IPS DF 6.9 (cell line): ENCODE results near the gene SERTM2.

Experiments used
- DNase-seq: peaks from one replicate; pipeline ENCODE4 v3.0.0-alpha.2; 2013; ENCODE audit warnings: low read depth, low spot score
- H3K27ac ChIP-seq: one replicate; pipeline ENCODE4 v1.5.1; 2013; ENCODE audit warnings: low read length, control low read depth
- H3K27me3 ChIP-seq: 2 replicates; pipeline ENCODE4 v1.6.1; 2013; ENCODE audit warnings: mild to moderate bottlenecking, low read length; ENCODE audit not compliant: control insufficient read depth, insufficient read depth
- H3K36me3 ChIP-seq: 2 replicates; pipeline ENCODE4 v1.6.1; 2013; ENCODE audit warnings: low read length; ENCODE audit not compliant: control insufficient read depth, insufficient read depth
- H3K4me1 ChIP-seq: 2 replicates; pipeline ENCODE4 v1.6.1; 2013; ENCODE audit warnings: low read length; ENCODE audit not compliant: control insufficient read depth, insufficient read depth
- H3K4me3 ChIP-seq: 2 replicates; pipeline ENCODE4 v1.5.1; 2013; ENCODE audit warnings: mild to moderate bottlenecking, low read length
- H3K9me3 ChIP-seq: 2 replicates; pipeline ENCODE4 v1.6.1; 2013; ENCODE audit warnings: low read length, inconsistent platforms; ENCODE audit not compliant: control insufficient read depth, insufficient read depth
- WGBS: extraction: QIAGEN DNeasy Blood & Tissue Kit; methylation state at CpG from one replicate; pipeline ENCODE4 v1.1.7; 2013; ENCODE audit warnings: mixed read lengths, missing lambda C conversion rate; ENCODE audit not compliant: insufficient read length, insufficient coverage; 5-methylcytosine and 5-hydroxymethylcytosine counted together

The SERTM2 gene

GRCh38 chrX:111511477-111511876 is at the start of gene SERTM2:
Gene SERTM2 (plus strand): TSS chrX:111511645. CDS start chrX:111518858, 7,213 bp downstream.
- H3K36me3 ChIP-seq, result no peaks in the 10 kb centered on the region
- no peak within 1 kb of the TSS for H3K27ac ChIP-seq
- H3K4me1 ChIP-seq, result no peaks in the 10 kb centered on the region
- no peaks in the 10 kb centered on the region for H3K9me3 ChIP-seq
- H3K27me3 ChIP-seq, result no peaks in the 10 kb centered on the region
- WGBS, result no CpG with 5 or more reads among the region's 3 CpGs
- no peak within 1 kb of the TSS for H3K4me3 ChIP-seq
- no peak for DNase-seq

GRCh38 chrX:111465669-111466068 is 45.8 kb upstream of the SERTM2 start:
- Histone ChIP-seq H3K27me3 (no peaks in the 10 kb centered on the region), H3K4me3 (no peak overlapping the region)
- no CpG with 5 or more reads among the region's 1 CpG for WGBS

GRCh38 chrX:111467896-111468295 is 43.5 kb upstream of the SERTM2 start:
- no peaks in the 10 kb centered on the region for H3K36me3 ChIP-seq
- H3K9me3 ChIP-seq, result no peaks in the 10 kb centered on the region
- no CpG with 5 or more reads among the region's 1 CpG for WGBS
- no peaks in the 10 kb centered on the region; the same call in 1 of the 2 replicates for H3K4me1 ChIP-seq
- H3K4me3 ChIP-seq, result no peak overlapping the region
- no peak overlapping the region for H3K27ac ChIP-seq
- H3K27me3 ChIP-seq, result no peaks in the 10 kb centered on the region
- DNase-seq, result no peak

More at GRCh38 chrX:111465669-111466068, 45.8 kb upstream of the SERTM2 start:
- Histone ChIP-seq H3K36me3 (no peaks in the 10 kb centered on the region), H3K27ac (no peak overlapping the region), H3K4me1 (no peaks in the 10 kb centered on the region; the same call in 1 of the 2 replicates), H3K9me3 (no peaks in the 10 kb centered on the region)
- DNase-seq, result no peak

GRCh38 chrX:111470681-111471403 is 40.6 kb upstream of the SERTM2 start:
- H3K27ac ChIP-seq, result no peak overlapping the region
- no peaks in the 10 kb centered on the region for H3K9me3 ChIP-seq
- DNase-seq, result no peak
- no peaks in the 10 kb centered on the region for H3K4me1 ChIP-seq
- WGBS, result no CpG with 5 or more reads among the region's 2 CpGs
- no peaks in the 10 kb centered on the region for H3K36me3 ChIP-seq
- H3K4me3 ChIP-seq, result no peak overlapping the region
- H3K27me3 ChIP-seq, result no peaks in the 10 kb centered on the region

- DNase-seq, result no peak
- Histone ChIP-seq H3K9me3 (no peaks in the 10 kb centered on the region), H3K4me1 (no peaks in the 10 kb centered on the region), H3K27ac (no peak overlapping the region), H3K36me3 (no peaks in the 10 kb centered on the region), H3K4me3 (no peak overlapping the region), H3K27me3 (no peaks in the 10 kb centered on the region)
Observed at GRCh38 chrX:111481896-111482295, 29.5 kb upstream of the SERTM2 start.

- DNase-seq, result no peak
- Histone ChIP-seq H3K27ac (no peak overlapping the region), H3K4me1 (no peaks in the 10 kb centered on the region), H3K4me3 (no peak overlapping the region), H3K27me3 (no peaks in the 10 kb centered on the region), H3K36me3 (no peaks in the 10 kb centered on the region), H3K9me3 (no peaks in the 10 kb centered on the region)
- no CpG with 5 or more reads among the region's 2 CpGs for WGBS
Observed at GRCh38 chrX:111483135-111483534, 28.3 kb upstream of the SERTM2 start.

- Histone ChIP-seq H3K9me3 (no peaks in the 10 kb centered on the region), H3K27ac (no peak overlapping the region), H3K4me1 (no peaks in the 10 kb centered on the region), H3K36me3 (no peaks in the 10 kb centered on the region), H3K27me3 (no peaks in the 10 kb centered on the region), H3K4me3 (no peak overlapping the region)
- DNase-seq, result no peak
Observed at GRCh38 chrX:111483881-111484280, 27.6 kb upstream of the SERTM2 start.

GRCh38 chrX:111490688-111491087 is 20.8 kb upstream of the SERTM2 start:
- Histone ChIP-seq H3K27me3 (no peaks in the 10 kb centered on the region), H3K9me3 (no peaks in the 10 kb centered on the region), H3K36me3 (no peaks in the 10 kb centered on the region), H3K27ac (no peak overlapping the region), H3K4me3 (no peak overlapping the region), H3K4me1 (no peaks in the 10 kb centered on the region)
- no peak for DNase-seq

- Histone ChIP-seq H3K9me3 (no peaks in the 10 kb centered on the region), H3K27ac (no peak overlapping the region), H3K4me3 (no peak overlapping the region), H3K4me1 (no peaks in the 10 kb centered on the region), H3K27me3 (no peaks in the 10 kb centered on the region), H3K36me3 (no peaks in the 10 kb centered on the region)
- no CpG with 5 or more reads among the region's 4 CpGs for WGBS
- DNase-seq, result no peak
Observed at GRCh38 chrX:111492085-111492484, 19.4 kb upstream of the SERTM2 start.

- H3K27ac ChIP-seq, result no peak overlapping the region
- no CpG with 5 or more reads among the region's 3 CpGs for WGBS
- H3K9me3 ChIP-seq, result no peaks in the 10 kb centered on the region
- H3K4me1 ChIP-seq, result no peaks in the 10 kb centered on the region
- no peak overlapping the region for H3K4me3 ChIP-seq
- H3K27me3 ChIP-seq, result no peaks in the 10 kb centered on the region
- H3K36me3 ChIP-seq, result no peaks in the 10 kb centered on the region
- no peak for DNase-seq
Observed at GRCh38 chrX:111498538-111499103, 12.8 kb upstream of the SERTM2 start.

GRCh38 chrX:111503485-111503993 is 7.9 kb upstream of the SERTM2 start:
- no CpG with 5 or more reads among the region's 2 CpGs for WGBS

More at GRCh38 chrX:111503485-111503993, 7.9 kb upstream of the SERTM2 start:
- H3K36me3 ChIP-seq, result no peaks in the 10 kb centered on the region
- no peak overlapping the region for H3K27ac ChIP-seq
- no peaks in the 10 kb centered on the region for H3K9me3 ChIP-seq
- H3K27me3 ChIP-seq, result no peaks in the 10 kb centered on the region
- H3K4me1 ChIP-seq, result no peaks in the 10 kb centered on the region
- no peak overlapping the region for H3K4me3 ChIP-seq
- no peak for DNase-seq
